ENCODE measurements around the gene NELL2. TPM values are rescaled to one million over a fixed set of nuclear protein-coding genes. Genes with fewer than 3 reads are reported as not detected.
"Not testable (repeated sequence)": the region's sequence is repeated elsewhere in the genome, so short reads cannot be mapped to it uniquely, and the experiment has no call there.

Gene NELL2
- total RNA-seq, 2 donors from 2014 or later, result 5.1 to 6.9 TPM

- Histone ChIP-seq H3K27ac (ENCODE audit: low read depth, low read length) (no peak overlapping the region), H3K27me3 (ENCODE audit: control insufficient read depth, insufficient read depth, low read length, poor library complexity, severe bottlenecking) (no peaks in the 10 kb centered on the region), H3K9me3 (ENCODE audit: control insufficient read depth, low read length) (no peaks in the 10 kb centered on the region), H3K4me1 (ENCODE audit: control insufficient read depth, insufficient read depth, low read length) (no peaks in the 10 kb centered on the region), H3K9ac (ENCODE audit: extremely low read depth, low read length, poor library complexity, severe bottlenecking) (no peak overlapping the region), H3K36me3 (ENCODE audit: control insufficient read depth, insufficient read depth, low read length) (no peaks in the 10 kb centered on the region), H3K4me3 (ENCODE audit: low read length) (no peak overlapping the region)
- H3K27ac Mint-ChIP-seq, result no peak overlapping the region
- no peaks in the 10 kb centered on the region for H3K27me3 Mint-ChIP-seq (ENCODE audit: insufficient read depth)
- no peaks in the 10 kb centered on the region for H3K36me3 Mint-ChIP-seq (ENCODE audit: low read depth)
- WGBS, 2 experiments (ENCODE audit: insufficient coverage in 1 of 2, insufficient read length in 1 of 2), result 81% methylated on average over 2 of the region's 3 CpGs; no CpG with 5 or more reads in 1 of the 2 experiments
- H3K9me3 Mint-ChIP-seq, result no peaks in the 10 kb centered on the region
- H3K4me1 Mint-ChIP-seq, result no peaks in the 10 kb centered on the region
- no peak for DNase-seq
- TF ChIP-seq, protein P1, sequence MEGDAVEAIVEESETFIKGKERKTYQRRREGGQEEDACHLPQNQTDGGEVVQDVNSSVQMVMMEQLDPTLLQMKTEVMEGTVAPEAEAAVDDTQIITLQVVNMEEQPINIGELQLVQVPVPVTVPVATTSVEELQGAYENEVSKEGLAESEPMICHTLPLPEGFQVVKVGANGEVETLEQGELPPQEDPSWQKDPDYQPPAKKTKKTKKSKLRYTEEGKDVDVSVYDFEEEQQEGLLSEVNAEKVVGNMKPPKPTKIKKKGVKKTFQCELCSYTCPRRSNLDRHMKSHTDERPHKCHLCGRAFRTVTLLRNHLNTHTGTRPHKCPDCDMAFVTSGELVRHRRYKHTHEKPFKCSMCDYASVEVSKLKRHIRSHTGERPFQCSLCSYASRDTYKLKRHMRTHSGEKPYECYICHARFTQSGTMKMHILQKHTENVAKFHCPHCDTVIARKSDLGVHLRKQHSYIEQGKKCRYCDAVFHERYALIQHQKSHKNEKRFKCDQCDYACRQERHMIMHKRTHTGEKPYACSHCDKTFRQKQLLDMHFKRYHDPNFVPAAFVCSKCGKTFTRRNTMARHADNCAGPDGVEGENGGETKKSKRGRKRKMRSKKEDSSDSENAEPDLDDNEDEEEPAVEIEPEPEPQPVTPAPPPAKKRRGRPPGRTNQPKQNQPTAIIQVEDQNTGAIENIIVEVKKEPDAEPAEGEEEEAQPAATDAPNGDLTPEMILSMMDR (conservative IDR thresholded peaks at IDR 0.05), result no peak
- H3K4me3 Mint-ChIP-seq, result no peak overlapping the region
Measured at GRCh38 chr12:44827832-44828438, 48.2 kb downstream of the NELL2 start.

DNA sequence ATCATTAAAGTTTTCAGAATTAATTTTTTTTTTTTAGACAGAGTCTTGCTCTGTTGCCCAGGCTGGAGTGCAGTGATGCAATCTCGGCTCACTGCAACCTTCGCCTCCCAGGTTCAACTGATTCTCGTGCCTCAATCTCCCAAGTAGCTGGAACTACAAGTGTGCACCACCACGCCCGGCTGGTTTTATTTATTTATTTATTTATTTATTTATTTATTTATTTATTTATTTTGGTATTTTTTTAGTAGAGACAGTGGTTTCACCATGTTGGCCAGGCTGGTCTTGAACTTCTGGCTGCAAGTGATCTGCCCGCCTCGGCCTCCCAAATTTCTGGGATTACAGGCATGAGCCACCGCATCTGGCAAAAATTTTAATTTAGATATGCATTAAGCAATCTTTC lies 54.4 kb downstream of the NELL2 start:
- H3K36me3 Mint-ChIP-seq (ENCODE audit: low read depth); H3K9me3 Mint-ChIP-seq; H3K9ac ChIP-seq (ENCODE audit: extremely low read depth, low read length, poor library complexity, severe bottlenecking); H3K4me3 ChIP-seq (ENCODE audit: low read length); H3K27ac ChIP-seq (ENCODE audit: low read depth, low read length); H3K4me1 Mint-ChIP-seq; H3K4me3 Mint-ChIP-seq; H3K4me1 ChIP-seq (ENCODE audit: control insufficient read depth, insufficient read depth, low read length); H3K27ac Mint-ChIP-seq; H3K27me3 Mint-ChIP-seq (ENCODE audit: insufficient read depth); H3K9me3 ChIP-seq (ENCODE audit: control insufficient read depth, low read length); DNase-seq; H3K27me3 ChIP-seq (ENCODE audit: control insufficient read depth, insufficient read depth, low read length, poor library complexity, severe bottlenecking); H3K36me3 ChIP-seq (ENCODE audit: control insufficient read depth, insufficient read depth, low read length): not testable (repeated sequence)
- WGBS, 2 experiments (ENCODE audit: insufficient coverage in 1 of 2, insufficient read length in 1 of 2), result 93 to 100% methylated on average over 4 to 6 of the region's 8 CpGs

DNA sequence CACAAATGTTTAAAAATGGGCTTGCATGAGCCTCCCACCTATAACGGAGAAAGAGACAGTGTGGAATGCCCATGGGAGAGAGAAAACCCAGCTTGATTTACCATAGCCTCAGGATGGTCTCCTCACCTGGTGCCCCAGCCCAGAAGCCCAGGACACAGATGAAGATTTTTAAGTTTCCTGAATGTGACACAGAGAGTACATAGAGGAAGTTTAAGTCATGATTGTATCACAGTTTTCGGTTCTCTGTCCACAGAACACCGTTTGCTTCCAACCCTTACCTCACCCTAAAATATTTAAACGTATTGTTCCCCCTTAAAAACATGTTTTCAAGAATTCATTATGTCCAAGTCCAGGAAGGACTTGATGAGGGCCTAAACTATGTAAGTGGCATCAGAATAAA lies 56.2 kb downstream of the NELL2 start:
- Mint-ChIP-seq H3K27ac (no peak overlapping the region), H3K9me3 (no peaks in the 10 kb centered on the region), H3K27me3 (ENCODE audit: insufficient read depth) (no peaks in the 10 kb centered on the region), H3K4me1 (no peaks in the 10 kb centered on the region), H3K4me3 (no peak overlapping the region), H3K36me3 (ENCODE audit: low read depth) (no peaks in the 10 kb centered on the region)
- Histone ChIP-seq H3K27ac (ENCODE audit: low read depth, low read length) (no peak overlapping the region), H3K27me3 (ENCODE audit: control insufficient read depth, insufficient read depth, low read length, poor library complexity, severe bottlenecking) (no peaks in the 10 kb centered on the region), H3K4me1 (ENCODE audit: control insufficient read depth, insufficient read depth, low read length) (no peaks in the 10 kb centered on the region), H3K4me3 (ENCODE audit: low read length) (no peak overlapping the region), H3K9ac (ENCODE audit: extremely low read depth, low read length, poor library complexity, severe bottlenecking) (no peak overlapping the region), H3K36me3 (ENCODE audit: control insufficient read depth, insufficient read depth, low read length) (no peaks in the 10 kb centered on the region), H3K9me3 (ENCODE audit: control insufficient read depth, low read length) (no peaks in the 10 kb centered on the region)
- TF ChIP-seq, protein P1 (conservative IDR thresholded peaks at IDR 0.05), result no peak
- DNase-seq, result no peak
- WGBS, 2 experiments (ENCODE audit: insufficient coverage in 1 of 2, insufficient read length in 1 of 2), result 89 to 100% methylated on average over 1 to 3 of the region's 4 CpGs

- WGBS, 2 experiments (ENCODE audit: insufficient coverage in 1 of 2, insufficient read length in 1 of 2), result 90 to 100% methylated on average over 1 to 3 of the region's 3 CpGs
Measured at GRCh38 chr12:44817687-44818086, 58.4 kb downstream of the NELL2 start.

More at GRCh38 chr12:44817687-44818086, 58.4 kb downstream of the NELL2 start:
- H3K9ac ChIP-seq (ENCODE audit: extremely low read depth, low read length, poor library complexity, severe bottlenecking), result no peak overlapping the region
- Mint-ChIP-seq H3K4me1 (no peaks in the 10 kb centered on the region), H3K9me3 (no peaks in the 10 kb centered on the region), H3K27ac (no peak overlapping the region), H3K27me3 (ENCODE audit: insufficient read depth) (no peaks in the 10 kb centered on the region), H3K36me3 (ENCODE audit: low read depth) (no peaks in the 10 kb centered on the region), H3K4me3 (no peak overlapping the region)
- no peak for DNase-seq
- H3K36me3 ChIP-seq (ENCODE audit: control insufficient read depth, insufficient read depth, low read length), result no peaks in the 10 kb centered on the region
- H3K4me3 ChIP-seq (ENCODE audit: low read length), result no peak overlapping the region
- no peaks in the 10 kb centered on the region for H3K4me1 ChIP-seq (ENCODE audit: control insufficient read depth, insufficient read depth, low read length)
- no peak overlapping the region for H3K27ac ChIP-seq (ENCODE audit: low read depth, low read length)
- H3K27me3 ChIP-seq (ENCODE audit: control insufficient read depth, insufficient read depth, low read length, poor library complexity, severe bottlenecking), result no peaks in the 10 kb centered on the region
- TF ChIP-seq, protein P1 (conservative IDR thresholded peaks at IDR 0.05), result no peak
- no peaks in the 10 kb centered on the region for H3K9me3 ChIP-seq (ENCODE audit: control insufficient read depth, low read length)

Measured in endodermal cell (in vitro differentiated cells).